ENCODE measurements around the gene WDR49. TPM values are rescaled to one million over a fixed set of nuclear protein-coding genes. Genes with fewer than 3 reads are reported as not detected.
"Not testable (repeated sequence)": the region's sequence is repeated elsewhere in the genome, so short reads cannot be mapped to it uniquely, and the experiment has no call there.

Gene WDR49
- total RNA-seq, 1 experiment from 2014 or later = not detected

DNA sequence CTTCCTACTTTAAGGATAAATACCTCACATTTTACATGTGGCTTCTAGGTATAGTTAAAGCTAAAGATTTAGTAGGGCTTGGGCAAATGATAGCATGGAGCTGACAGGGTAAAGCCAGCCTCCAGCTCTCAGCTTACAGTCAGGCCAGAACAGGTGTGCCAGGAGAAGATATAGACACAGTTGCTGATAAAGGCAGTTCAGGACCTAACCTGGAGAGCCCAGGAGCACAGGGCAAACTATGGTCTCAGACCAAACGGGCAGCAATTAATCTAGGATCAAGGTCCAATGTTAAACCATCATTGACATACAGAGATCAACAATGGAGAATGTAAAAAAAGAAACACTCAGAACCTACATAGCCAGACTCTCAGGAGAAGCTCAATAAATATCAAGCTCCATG is 4.0 kb downstream of the WDR49 start:
- in situ Hi-C loops (cut with HindIII; ENCODE audit: low pct_unique_long_range_greater_than_20kb, low sequenced_read_pairs) = no loop called here
- DNase-seq (ENCODE audit: low read depth, low spot score) = no peak

DNA sequence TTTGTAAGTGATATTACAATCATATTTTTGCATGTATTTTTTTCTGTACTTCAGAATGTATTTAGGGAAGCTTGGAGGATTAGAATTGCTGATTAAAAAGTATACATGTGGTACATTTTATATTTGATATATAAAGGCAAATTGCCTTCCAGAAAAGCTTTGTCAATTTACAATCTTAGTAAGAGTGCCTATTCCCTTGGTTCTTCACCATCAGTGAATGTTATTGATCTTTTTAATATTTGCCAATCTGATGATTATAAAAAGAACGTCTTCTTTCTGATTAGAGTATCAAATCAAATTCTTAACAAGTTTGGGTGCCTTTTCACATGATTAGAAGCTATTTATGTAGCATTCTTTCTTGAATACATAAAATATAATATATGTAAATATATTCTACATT is 9.1 kb downstream of the WDR49 start:
- in situ Hi-C loops (cut with HindIII; ENCODE audit: low pct_unique_long_range_greater_than_20kb, low sequenced_read_pairs) = no loop called here
- DNase-seq (ENCODE audit: low read depth, low spot score) = no peak

DNA sequence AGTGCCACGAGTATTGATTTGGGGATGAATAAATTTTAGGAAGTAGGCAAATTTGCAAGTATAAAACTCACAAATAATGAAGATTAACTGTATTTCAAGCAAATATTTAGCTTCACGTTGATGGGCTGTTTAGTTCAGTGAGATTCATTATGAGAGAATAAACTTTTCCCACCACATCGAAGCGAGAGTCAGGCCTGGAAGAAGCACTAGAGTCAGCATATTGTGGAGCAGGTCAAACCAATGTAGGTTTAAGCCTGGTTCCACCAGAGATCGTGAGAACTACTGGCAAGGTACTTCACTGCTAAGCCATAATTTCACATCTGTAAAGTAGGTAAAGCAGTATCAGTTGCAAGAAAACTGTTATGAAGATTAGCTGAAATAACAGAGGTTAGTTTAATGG is 22.3 kb downstream of the WDR49 start:
- in situ Hi-C loops (cut with HindIII; ENCODE audit: low pct_unique_long_range_greater_than_20kb, low sequenced_read_pairs) = no loop called here
- DNase-seq (ENCODE audit: low read depth, low spot score) = no peak

DNA sequence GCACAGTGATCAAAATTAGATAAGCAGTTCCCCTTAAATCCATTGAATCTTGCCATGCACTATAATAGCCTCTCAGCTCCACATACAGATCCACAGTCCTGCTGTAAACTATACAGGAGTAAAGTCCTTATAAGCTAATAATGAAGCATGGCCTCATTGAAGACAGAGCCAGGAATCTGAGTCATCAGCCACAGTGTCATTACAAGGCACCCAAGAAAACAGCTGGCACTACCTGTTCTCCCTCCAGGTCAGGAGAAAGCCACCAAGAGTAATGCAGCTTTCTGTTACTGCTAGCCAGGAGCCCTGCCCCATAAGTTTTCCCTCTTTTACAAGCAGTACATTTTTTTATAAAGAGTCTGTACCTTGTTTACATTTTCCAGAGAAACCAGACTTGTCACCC is 27.3 kb downstream of the WDR49 start:
- in situ Hi-C loops (cut with HindIII; ENCODE audit: low pct_unique_long_range_greater_than_20kb, low sequenced_read_pairs) = no loop called here
- DNase-seq (ENCODE audit: low read depth, low spot score) = no peak

DNA sequence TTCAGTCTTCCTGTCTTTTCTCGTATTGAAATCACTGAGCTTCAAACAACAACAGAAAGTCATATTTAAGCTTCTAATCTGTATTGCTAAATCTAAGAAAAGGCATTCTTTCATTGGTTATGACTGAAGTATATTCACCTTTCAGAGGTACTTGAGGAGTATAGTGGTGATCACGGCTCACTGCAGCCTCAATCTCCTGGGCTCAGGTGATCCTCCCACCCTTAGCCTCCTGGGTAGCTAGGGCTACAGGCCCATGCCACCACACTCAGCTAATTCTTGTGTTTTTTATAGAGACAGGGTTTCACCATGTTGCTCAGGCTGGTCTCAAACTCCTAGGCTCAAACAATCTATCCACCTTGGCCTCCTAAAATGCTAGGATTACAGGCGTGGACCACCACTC is 38.7 kb downstream of the WDR49 start:
- DNase-seq (ENCODE audit: low read depth, low spot score) = no peak
- in situ Hi-C loops (cut with HindIII; ENCODE audit: low pct_unique_long_range_greater_than_20kb, low sequenced_read_pairs) = no loop called here

DNA sequence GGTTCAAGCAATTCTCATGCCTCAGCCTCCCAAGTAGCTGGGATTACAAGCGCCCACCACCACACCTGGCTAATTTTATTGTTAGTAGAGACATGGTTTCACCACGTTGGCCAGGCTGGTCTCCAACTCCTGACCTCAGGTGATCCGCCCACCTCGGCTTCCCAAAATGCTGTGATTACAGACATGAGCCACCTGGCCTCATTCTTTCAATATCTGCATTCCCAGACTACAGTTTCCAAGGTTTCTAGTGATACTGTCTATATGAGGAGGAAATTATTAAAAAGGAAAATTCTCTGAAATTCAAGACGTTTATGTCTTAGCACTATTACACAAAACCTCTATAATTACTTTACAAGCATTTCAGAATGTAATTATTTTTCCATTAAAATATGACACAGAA is 39.5 kb downstream of the WDR49 start:
- DNase-seq (ENCODE audit: low read depth, low spot score); in situ Hi-C loops (cut with HindIII; ENCODE audit: low pct_unique_long_range_greater_than_20kb, low sequenced_read_pairs): not testable (repeated sequence)

DNA sequence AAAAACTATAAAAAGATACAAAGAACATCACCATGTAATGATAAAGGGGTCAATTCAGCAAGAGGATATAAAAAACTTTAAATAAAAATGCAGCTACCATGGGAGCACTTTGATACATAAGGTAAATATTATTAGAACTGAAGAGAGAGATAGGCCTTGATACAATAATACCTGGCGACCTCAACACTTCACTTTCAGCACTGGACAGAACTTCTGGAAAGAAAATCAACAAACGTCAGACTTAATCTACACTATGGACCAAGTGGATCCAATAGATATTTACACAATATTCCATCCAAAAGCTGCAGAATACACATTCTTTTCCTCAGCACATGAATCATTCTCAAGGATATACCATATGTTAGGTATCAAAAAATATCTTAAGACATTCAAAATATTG is 42.0 kb downstream of the WDR49 start:
- DNase-seq (ENCODE audit: low read depth, low spot score) = no peak
- in situ Hi-C loops (cut with HindIII; ENCODE audit: low pct_unique_long_range_greater_than_20kb, low sequenced_read_pairs) = no loop called here

DNA sequence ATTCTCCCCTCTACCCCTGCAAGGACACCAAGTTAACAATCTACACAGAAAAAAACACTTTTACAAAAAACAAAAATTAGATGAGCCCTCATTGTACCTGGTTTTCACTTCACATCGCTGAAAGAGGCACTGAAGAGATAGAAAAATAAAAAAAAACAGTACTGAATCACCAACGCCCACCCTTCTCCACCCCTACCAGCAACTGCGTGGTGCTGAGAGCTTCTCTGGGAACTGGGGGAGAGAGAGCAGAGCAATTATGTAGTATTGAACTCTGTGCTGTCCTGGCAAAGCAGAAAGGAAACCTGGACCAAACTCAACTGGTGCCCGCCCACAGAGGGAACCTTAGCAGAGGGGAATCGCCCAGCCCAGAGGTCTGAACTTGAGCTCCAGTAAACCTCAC is 44.6 kb downstream of the WDR49 start:
- in situ Hi-C loops (cut with HindIII; ENCODE audit: low pct_unique_long_range_greater_than_20kb, low sequenced_read_pairs) = no loop called here

DNA sequence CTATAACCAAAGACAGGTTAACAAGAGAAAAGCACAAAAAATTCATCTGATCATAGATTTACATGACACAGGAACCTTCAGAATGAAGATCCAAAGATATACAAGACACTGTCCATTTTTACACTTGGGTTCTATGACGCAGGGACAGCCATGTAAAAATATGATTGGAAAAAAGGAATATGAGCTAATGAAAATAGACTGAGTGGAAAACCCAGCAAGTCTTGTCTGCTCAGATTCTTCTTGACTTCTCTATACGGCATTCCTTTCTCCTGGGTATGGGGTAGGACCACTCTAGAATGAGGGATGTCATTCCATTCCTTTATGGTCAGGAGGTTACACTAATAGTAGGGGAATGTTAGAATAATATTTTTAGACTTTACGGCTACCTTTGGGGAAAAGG is 46.9 kb downstream of the WDR49 start:
- DNase-seq (ENCODE audit: low read depth, low spot score) = no peak
- in situ Hi-C loops (cut with HindIII; ENCODE audit: low pct_unique_long_range_greater_than_20kb, low sequenced_read_pairs) = no loop called here

More for the DNA sequence above, 44.6 kb downstream of the WDR49 start:
- no peak for DNase-seq (ENCODE audit: low read depth, low spot score)

DNA sequence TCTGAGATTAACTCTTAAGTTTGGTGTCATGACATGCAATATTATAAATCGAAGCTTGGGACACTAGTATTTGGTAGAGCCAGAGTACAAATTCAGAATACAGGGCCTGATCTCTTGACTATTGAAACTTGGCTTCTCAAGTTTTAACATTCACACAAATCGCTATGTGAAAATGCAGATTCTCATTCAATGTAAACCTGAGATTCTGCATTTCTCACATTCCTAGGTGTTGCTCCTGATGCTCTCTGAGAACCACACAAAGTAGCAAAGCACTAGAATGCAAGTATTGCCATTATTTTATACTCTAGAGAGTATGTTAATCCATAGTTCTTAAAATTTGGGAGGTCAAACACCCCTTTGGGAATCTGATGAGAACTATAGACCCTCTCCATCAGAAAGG is 47.9 kb downstream of the WDR49 start:
- no peak for DNase-seq (ENCODE audit: low read depth, low spot score)
- in situ Hi-C loops (cut with HindIII; ENCODE audit: low pct_unique_long_range_greater_than_20kb, low sequenced_read_pairs) = no loop called here

DNA sequence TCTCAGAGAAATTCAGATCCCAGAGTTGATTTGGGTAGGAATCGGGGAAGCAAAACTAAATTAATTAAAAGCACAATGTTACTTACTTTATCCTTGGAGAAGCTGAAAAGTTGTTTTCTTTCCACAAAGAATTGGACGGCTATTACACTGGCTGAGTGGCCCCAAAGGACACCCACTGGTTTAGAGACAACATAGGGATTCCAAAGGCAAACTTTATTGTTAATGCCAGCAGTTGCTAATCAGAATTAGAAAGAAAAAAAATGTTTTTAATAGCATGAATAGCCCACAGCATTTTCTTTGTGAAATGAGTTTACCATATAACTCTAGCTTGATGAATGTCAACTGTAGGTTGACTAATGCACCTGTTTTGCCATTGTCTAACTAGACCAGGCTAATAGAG is 51.7 kb downstream of the WDR49 start:
- no peak for DNase-seq (ENCODE audit: low read depth, low spot score)
- in situ Hi-C loops (cut with HindIII; ENCODE audit: low pct_unique_long_range_greater_than_20kb, low sequenced_read_pairs) = no loop called here

DNA sequence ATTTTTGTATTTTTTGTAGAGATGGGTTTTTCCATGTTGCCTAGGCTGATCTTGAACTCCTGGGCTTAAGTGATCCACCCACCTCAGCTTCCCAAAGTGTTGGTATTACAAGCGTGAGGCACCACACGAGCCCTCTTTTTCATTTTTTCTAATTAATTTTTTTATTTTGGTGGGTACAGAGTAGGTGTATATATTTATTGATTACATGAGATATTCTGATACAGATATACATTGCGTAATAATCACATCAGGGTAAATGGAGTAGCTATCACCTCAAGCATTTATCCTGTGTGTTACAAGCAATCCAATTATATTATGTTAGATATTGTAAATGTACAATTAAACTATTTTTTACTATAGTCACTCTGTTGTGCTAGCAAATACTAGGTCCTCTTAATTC is 66.1 kb downstream of the WDR49 start:
- no peak for DNase-seq (ENCODE audit: low read depth, low spot score)
- in situ Hi-C loops (cut with HindIII; ENCODE audit: low pct_unique_long_range_greater_than_20kb, low sequenced_read_pairs) = no loop called here

DNA sequence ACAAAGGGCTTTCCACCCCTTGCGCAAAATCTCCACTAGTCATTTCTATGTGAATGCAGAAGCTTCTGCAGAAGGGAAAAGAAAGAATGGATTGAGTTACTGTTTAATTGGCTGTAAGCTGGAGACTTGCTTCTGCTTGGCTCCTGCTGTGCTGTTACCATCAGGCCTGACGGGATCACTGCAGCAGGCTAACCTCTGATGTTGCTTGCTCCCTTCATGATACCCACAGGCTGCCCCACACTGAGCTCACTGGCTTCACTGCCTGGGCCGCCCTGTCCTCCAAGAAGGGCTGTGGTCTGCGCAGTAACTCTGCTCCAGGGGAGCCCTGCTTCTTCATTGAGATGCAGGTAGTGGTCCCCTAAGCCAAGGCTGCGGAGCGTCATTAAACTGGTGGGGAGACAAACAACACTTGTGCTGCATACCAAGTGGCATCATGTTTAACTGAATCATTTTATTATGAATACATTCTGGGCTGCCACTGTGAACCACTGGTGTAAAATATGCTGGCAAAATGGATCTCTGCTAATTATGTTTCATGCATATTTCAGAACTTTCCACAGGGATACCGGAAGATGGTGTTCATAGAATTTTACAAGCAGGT is 78.6 kb downstream of the WDR49 start:
- no peak for DNase-seq (ENCODE audit: low read depth, low spot score)
- in situ Hi-C loops (cut with HindIII; ENCODE audit: low pct_unique_long_range_greater_than_20kb, low sequenced_read_pairs) = no loop called here

DNA sequence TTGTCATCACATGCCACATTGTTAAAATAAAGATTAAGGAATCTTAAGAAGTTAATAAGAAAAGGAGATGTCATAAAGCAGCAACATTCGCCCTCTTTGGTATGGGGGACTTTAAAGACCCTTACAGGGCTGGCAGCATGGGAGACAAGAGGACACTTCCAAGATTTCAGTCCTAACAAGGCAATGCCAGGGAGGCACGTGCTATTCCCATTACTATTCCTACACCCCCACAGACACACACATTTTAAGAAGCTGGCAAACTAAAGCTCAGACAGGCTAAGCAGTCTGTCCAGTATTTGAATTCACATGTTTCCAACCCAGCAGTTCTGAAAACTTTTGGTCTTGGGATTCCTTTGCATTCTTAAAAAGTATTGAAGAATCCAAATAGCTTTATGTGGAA is 80.8 kb downstream of the WDR49 start:
- in situ Hi-C loops (cut with HindIII; ENCODE audit: low pct_unique_long_range_greater_than_20kb, low sequenced_read_pairs) = no loop called here

DNA sequence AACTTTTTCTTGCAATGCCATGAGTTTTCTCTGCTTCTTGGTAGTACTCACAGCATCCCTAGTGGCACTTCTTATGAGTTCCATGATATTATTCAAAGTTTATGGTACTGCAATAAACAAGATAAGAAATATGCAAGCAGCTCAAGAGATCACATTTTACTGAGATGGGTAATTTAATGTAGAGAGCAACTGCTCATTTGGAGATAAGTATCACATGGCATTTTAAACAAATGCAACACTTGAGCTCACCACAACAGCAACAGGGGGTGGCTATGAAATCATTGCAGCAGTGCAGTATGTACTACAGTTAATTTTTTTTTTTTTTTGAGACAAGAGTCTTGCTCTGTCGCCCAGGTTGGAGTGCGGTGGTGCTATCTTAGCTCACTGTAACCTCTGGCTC is 85.1 kb downstream of the WDR49 start:
- DNase-seq (ENCODE audit: low read depth, low spot score) = no peak
- in situ Hi-C loops (cut with HindIII; ENCODE audit: low pct_unique_long_range_greater_than_20kb, low sequenced_read_pairs) = no loop called here

More for the DNA sequence above, 80.8 kb downstream of the WDR49 start:
- DNase-seq (ENCODE audit: low read depth, low spot score) = no peak

DNA sequence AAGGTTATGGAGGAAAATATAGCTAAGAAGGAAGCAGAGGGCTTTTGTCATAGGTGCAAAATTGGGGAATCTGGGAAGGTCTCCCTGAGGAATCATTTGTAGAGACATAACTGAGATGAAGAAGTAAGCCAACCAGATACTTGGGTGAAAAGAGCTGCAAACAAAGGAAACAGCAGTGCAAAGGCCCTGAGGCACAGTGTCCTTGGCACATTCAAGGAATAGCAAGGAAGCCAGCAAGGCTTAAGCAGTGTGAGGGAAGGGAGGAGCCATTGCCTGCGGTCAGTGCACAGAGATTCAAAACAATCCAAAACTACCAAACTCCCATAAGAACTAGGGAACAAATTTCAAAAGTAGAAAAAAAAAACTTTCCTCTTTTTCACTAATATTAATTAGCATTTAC is 88.3 kb downstream of the WDR49 start:
- no peak for DNase-seq (ENCODE audit: low read depth, low spot score)
- in situ Hi-C loops (cut with HindIII; ENCODE audit: low pct_unique_long_range_greater_than_20kb, low sequenced_read_pairs) = no loop called here

DNA sequence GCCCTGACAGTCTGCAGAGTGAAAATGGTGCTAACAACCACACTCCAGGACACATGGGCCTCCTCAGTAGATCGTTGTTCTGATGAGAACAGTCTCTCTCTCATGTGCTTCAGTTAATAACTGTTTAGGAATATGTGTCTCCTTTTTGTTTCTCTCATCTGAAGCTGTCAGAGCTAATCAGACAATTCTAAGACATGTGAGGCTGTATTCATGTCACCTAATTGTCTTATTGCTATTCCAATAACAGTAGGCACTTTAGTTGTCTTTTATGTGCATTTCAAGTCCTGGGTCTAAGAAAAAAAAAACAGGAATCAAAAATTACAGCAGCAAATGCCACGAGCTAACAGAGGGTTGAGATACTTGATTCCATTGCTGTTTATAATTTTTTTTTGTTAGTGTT is 89.1 kb downstream of the WDR49 start:
- DNase-seq (ENCODE audit: low read depth, low spot score) = no peak
- in situ Hi-C loops (cut with HindIII; ENCODE audit: low pct_unique_long_range_greater_than_20kb, low sequenced_read_pairs) = no loop called here

DNA sequence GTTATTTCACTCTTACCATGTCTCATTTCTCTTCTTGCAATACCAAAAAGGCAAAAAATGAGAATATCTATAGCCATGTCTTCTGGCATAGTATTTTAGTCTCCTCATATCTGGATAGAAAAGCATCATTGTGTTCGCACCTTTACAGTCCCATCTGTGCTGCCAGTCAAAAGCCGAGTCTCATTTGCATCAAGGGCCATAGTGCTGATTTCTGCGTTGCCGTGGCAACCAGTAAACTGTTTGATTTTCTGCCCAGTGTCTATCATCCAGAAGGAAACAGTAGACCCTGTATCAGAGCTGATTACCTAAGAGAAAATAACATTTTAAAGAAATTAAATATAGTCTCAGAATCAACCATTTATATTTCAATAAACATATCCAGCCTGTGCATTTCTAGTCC is 93.8 kb downstream of the WDR49 start:
- DNase-seq (ENCODE audit: low read depth, low spot score) = no peak
- in situ Hi-C loops (cut with HindIII; ENCODE audit: low pct_unique_long_range_greater_than_20kb, low sequenced_read_pairs) = no loop called here

DNA sequence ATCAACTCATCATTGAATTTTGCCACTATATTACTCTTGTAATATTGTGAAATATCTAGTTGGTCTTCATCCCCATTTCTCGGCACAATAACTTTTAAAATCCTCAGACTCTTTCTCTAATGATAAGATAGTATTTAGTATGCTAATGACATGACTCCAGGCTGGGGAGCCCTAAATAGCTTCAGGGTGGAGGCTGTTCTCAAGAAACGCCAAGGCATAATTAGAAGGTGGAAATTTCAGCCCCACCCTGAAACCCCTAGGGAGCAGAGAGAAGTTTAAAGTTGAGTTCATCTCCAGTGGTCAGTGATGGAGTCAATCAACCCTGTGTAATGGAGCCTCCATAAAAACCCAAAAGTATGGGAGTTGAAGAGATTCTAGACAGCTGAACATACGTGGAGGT is 98.8 kb downstream of the WDR49 start:
- in situ Hi-C loops (cut with HindIII; ENCODE audit: low pct_unique_long_range_greater_than_20kb, low sequenced_read_pairs) = no loop called here
- no peak for DNase-seq (ENCODE audit: low read depth, low spot score)

DNA sequence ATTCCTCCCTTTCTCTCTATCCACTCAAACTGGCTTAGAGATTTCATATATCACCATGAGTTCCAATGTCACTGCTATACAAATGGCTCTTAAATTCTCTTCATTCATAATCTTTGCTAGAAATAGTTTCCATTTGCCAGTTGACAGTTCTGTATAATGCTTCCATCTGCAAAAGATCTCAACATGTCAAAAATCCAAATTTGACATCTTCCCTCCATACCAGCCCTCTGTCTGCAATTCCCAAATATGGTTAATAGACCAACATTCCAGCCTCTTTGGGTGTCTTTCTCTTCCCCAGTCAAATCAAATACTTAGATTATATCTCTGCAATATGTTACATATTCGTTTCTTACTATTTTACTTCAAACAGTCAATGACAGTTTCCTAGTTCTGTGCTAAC is 115.7 kb downstream of the WDR49 start:
- no peak for DNase-seq (ENCODE audit: low read depth, low spot score)
- in situ Hi-C loops (cut with HindIII; ENCODE audit: low pct_unique_long_range_greater_than_20kb, low sequenced_read_pairs) = no loop called here
